HG03097 (cell line): Measurements from ENCODE around the gene TMOD4.

Experiments used
- ATAC-seq: cut with Tn5 transposase; IDR thresholded peaks from one replicate; pipeline ENCODE4 v1.9.1; 2021; ENCODE audit not compliant: unreplicated experiment, low FRiP score

The TMOD4 gene

DNA sequence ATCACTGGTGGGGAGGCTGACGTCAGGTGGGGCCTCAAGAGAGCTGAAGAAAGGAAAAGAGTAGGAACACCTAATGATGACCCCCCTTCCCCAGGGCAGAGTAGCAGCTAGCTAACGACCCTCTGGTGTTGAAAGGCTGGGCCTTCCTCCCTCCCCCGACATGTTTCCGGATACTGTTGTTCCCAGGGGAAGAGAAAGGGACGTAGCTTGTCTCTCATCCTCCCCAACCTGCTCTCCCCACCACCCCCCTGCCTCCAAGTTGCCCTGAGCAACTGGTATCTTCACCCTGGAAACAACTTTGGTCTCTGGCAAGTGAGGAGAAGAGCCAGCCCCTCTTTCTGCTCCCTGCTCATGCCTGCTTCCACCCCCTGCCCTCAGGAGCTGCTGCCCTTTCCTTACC lies 31.8 kb downstream of the TMOD4 start:
- no peak for ATAC-seq

- ATAC-seq = no peak
Observed at GRCh38 chr1:151143057-151143435, 32.7 kb downstream of the TMOD4 start.

DNA sequence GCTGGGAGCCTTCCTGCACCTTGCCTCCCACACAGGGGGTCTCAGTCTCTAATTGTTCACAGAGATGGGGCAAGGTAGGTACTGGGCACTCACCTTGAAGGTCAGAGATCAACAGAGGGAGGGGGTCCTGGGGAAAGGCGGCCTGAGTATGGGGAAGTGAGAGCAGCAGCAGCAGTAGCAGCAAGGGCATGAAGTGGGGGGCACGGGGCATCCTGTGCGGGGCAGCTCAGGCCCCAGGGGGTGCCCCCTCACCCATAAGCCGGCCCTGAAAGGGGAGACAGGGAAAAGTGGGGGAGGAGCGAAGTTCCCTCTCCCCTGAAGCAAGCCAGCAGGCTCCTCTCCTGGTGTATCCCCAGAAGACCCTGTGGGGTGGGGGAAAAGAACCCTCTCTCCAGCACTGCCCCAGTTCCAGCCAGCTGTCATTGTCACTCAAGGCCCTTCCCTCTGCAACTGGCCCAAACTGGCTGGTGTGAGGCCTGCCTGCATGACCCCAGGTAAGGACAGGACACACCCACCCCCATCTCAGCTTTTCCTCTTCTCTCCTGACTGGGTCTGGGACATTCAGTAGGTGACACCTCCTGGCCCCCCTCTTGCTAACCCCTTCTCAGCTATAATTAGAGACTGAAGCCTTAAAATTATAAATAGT lies 33.2 kb downstream of the TMOD4 start:
- ATAC-seq = no peak

DNA sequence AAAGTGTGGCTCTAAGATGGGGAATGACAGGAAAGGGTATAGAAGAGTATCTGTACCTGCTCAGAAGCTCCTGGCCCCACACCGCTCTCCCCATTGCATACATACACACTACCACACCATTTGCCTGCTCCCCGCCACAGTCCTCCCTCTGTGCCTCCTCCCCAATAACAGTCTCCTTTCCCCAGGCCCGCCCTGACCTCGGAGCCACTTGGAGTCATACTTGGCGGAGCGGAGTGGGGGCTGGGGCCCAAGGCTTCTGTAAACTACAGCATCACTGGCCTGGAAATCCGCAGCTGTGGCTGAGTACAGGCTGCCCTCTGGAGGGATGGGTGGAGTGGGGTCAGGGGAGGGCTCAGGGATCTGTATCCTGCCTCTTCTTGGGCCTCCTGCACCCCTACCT lies 38.0 kb downstream of the TMOD4 start:
- no peak for ATAC-seq

DNA sequence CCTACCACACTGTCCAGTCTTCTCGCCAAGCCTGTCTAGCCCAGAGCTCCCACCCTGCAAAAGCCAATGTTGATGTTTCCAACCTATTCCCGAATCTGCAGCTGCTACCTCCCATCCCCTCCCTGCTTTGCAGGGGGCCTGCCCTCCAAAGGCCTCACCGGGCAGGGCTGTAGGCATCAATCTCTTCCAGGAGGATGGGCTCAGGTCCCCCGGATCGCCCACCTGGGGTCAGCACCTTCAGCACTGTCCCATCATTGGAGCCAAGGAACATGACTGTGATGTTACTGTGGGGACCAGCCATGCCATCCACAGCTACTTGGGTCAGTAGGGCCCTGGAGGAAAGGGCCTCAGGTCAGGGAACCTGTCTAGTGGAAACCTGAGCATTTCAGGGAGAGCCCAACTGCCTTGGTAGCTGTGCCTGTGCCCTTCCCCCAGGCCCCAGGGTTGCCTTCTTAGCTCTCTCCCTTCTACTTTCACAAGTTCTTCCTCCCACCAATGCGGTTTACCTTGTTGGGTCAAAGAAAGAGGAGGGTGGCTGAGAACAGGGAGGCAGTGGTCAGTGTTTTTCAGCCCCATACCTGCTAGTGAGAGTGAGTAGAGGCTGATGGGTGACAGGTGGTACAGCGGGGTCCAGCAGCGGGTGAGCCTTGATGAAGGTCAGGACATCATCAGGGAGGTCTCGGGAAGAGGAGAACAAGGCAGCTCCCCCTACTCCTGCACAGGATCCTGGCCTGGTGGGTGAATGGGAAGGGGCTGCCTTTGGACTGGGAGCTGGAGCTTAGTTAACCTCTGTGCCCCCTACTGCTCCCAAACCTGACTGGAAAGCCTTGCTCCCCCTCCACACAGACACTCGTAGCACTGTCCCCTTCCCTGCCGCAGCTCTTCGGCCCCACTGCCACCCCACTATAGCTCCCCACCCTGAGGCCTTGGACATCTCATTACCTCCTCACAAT lies 40.1 kb downstream of the TMOD4 start:
- no peak for ATAC-seq

DNA sequence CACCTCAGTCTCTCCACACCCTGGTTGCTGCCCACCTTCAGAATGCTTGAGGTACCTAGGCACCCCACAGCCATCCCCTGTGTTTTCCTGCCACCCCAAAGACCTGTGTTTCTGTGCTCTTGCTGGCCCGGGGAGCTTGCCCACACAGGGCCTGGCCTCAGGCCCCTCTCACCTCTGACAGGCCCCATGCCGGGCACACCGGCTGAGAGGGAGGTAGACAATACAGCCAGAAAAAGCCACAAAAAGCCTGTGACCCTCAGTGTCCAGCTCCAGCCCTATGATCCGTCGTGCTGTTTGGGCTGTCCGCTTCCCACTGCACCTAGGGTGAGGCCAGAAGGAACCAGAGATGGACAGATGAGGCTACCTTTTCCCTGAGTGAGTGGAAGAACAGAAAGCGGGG lies 40.8 kb downstream of the TMOD4 start:
- no peak for ATAC-seq

- no peak for ATAC-seq
Observed at GRCh38 chr1:151134396-151134795, 41.4 kb downstream of the TMOD4 start.

- no peak for ATAC-seq
Observed at GRCh38 chr1:151133018-151133806, 42.6 kb downstream of the TMOD4 start.

DNA sequence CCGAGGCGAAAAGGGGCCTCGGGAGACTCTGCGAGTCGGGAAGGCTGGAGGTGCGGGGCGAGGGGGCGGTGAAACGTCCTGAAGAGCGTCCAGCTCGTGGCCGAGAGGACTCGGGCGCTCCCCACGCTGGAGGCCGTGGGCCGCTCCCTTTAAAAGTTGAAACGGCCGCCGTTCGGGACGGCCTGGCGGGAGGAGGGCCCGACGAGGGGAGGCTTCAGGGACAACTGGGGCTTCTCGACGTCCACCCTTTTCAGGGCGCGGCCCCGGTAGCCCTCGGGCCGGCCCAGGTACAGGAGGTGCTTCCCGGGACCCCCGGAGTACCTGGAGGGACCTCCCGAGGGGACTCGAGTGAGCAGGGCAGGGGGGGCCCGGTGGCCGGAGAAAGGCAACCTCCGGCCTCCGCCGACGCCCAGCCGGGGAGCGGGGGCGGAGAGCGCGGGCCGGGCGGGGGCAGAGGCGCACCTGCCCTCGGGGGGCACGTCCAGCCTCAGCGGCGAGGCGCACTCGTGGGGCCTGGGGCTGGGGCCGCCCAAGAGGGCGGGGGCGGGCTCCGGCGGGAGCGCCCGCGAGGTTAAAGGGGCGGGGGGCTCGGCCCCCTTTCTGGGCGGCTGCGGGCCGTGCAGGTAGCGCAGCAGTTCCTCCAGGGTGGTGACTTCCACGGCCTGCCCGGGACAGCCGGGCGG lies 43.3 kb downstream of the TMOD4 start:
- ATAC-seq = no peak

DNA sequence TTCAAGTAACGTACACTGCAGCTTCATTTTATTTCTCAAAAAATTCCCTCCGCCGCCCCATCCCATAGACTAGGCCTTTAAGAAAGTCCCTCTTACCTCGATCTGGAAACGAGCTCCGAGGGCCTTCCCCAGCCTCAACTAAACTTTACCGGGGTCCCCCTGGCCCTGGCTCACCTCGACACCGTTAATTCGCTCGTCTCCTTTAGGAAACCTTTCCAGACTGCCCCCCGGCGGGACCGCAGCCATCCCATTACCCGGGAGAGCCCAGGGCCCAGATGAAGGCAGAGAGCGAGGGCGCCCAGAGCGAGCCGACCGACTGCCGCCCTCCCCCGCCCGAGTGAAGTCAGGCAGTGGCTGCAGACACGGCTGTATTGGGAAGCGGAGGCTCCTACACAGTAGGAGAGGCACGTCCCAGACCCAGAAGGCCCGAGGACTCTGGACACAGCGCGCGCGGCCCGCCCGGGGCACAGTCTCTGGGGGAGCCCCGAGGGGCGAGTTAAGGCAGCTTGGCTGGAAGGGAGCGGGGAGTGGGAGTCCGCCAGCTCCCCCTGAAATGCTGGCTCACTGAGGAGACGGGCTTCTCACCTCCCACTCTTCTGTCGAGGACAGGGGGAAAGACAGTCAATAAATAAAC lies 44.0 kb downstream of the TMOD4 start:
- ATAC-seq = no peak

DNA sequence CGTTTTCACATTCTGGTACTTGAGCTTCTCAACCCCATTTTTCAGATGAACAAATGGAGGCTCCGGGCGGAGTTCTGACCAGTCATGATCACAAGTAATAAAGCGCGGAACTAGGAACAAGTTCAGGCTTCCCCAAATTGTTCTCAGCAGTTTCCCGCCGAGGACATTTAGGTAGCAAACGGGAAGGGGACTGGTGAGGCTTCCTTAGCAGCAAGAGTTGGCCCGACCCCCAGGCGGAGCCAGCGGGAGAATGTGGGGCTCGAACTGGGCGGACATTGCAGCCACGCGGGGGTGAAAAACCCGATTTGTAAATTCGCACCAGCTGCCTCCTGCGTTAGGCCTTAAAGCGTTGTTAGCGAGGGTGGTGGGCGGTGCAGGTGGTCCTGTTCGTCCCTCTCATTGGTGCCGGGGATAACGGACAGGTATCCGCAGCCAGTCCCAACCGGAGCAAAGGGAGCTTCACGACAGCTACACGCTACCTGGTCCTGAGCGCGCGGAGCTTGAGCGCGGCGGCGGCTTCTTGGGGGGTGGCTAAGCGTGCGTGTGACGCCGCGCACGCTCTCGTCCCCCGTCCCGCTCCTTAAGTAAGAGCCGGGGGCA lies 44.7 kb downstream of the TMOD4 start:
- no peak for ATAC-seq

- ATAC-seq = no peak
Observed at GRCh38 chr1:151128800-151129199, 47.0 kb downstream of the TMOD4 start.

GRCh38 chr1:151124763-151125403 lies 50.9 kb downstream of the TMOD4 start:
- ATAC-seq = no peak
